Eye (tissue), 1 donor: ENCODE results near the gene NCKAP5.
A peak's percentile ranks its signal among the peaks of the same experiment; 100 is the strongest.

Source experiments
- DNase-seq: peaks from one replicate; pipeline ENCODE4 v3.0.0-alpha.2; 2015

NCKAP5 gene

DNA sequence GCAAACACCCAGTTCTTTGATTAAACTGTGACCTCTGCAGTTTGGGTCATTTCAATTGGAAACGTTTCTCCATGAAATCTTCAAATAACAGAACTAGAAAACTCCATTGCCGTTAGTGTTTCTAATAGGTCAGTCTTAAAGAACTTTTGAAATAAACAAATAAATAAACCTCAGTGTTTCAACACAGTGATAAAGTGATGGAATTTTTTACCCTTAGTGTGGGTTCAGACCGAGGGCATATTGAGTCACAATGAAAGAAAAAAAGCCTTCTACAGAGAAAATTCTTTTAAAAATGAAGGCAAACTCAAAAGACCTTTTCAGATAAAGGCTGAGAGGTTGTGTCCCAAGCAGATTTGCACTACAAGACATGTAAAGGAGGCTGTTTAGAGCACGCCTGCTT lies 149.6 kb downstream of the NCKAP5 start:
- DNase-seq, result no peak

DNA sequence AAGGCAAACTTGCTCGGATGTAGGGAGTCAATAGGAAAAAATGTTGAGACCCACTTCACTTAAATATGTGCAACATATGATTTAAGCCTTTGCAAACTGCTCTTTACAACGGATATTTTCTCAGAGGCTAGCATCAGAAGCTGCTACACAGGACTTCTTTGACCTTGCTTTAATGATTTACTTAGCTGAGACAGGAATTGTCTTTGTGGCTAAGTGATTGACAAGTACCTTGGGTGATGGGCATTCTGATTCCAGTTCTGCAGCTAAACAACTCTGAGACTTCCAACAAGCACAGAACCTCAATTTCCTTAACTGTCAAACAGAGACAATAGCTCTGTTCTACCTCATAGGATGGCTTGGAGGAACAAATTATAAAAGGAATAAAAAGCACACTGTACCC lies 150.2 kb downstream of the NCKAP5 start:
- DNase-seq, result no peak

DNA sequence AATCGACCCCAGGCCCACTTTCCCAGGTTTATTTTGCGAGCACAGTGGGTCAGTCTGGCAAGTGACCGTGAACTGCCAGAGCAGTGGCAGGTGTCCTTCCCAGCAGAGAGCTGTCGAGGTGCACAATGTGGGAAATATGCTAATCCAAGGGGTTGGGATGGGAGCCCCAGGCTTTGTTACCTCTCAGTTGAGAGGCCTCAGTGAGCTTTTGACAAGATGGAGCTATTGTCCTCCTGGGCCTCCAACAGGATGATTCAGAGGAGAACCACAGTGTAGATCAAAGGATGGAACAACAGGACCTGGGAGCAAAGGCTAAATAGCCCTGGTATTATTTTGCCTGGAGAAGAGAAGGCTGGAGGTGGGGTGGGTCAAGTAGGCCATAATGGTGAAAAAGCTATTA lies 150.8 kb downstream of the NCKAP5 start:
- DNase-seq, result no peak

DNA sequence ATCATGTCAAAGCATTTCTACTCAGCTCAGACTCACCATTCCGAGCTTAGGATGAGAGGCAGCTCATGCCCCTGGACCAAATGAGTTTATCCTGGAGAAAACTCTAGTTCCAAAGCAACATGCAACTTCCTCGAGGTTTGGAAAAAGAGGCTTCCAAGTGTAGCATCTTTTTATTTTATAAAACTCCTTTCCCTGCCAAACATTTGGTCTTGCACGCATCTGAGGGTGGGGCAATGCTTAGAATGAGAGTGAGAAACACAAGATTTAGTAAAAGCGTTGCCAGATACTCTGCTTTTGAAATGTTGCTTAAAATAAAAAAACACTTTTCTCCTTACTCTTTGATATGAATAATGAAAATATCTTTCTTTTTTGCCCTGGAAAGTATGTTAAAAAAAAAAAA lies 151.5 kb downstream of the NCKAP5 start:
- DNase-seq, result no peak

DNA sequence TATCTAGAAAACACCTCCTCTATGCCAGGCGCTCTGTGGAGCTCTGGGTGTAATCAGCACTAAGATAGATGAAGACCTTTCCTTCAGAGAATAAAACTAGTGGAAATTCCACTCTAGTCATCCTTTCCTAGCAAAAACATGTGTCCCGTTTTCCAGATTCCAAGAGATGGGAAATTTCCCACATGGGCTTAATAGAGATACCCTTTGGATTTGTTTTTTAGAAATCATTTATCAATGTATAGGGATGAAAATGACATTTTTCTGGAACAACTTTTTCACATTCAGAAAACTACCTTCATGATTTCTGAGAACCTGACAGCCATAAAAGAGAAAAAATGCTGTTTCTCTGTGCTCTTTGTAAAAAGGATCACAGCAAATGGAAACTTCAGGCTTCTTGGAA lies 152.1 kb downstream of the NCKAP5 start:
- no peak for DNase-seq

DNA sequence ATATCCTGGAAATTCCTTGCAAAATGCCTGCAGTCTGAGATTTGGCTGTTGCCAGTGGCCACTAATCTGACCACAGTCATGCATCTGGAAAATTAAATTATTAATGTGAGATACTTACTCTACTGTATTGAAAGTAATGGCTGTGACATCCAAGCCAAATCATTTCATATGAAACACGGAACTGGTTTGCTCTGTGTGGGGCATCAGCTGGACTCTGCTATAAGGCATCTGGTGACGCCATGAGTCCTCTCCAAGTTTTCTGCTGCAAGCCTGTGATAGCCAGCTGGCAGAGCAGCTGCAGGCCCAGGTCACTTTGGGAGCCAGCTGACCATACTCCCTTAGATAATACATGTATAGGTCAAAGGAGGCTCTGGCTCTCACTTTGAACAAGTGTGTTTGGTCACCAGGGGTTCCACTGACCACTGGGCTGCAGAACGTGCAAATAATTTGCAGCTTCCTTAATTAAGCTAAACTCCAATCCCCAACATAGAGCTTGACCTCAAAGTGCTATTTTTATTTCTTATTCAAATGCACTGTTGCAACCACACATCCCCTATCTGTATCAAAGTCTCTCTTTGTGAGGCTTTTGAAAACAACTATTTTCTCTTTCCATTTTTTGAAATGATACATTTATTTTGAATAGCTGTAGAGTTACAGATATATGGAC lies 152.9 kb downstream of the NCKAP5 start:
- DNase-seq, result peak; percentile 69

DNA sequence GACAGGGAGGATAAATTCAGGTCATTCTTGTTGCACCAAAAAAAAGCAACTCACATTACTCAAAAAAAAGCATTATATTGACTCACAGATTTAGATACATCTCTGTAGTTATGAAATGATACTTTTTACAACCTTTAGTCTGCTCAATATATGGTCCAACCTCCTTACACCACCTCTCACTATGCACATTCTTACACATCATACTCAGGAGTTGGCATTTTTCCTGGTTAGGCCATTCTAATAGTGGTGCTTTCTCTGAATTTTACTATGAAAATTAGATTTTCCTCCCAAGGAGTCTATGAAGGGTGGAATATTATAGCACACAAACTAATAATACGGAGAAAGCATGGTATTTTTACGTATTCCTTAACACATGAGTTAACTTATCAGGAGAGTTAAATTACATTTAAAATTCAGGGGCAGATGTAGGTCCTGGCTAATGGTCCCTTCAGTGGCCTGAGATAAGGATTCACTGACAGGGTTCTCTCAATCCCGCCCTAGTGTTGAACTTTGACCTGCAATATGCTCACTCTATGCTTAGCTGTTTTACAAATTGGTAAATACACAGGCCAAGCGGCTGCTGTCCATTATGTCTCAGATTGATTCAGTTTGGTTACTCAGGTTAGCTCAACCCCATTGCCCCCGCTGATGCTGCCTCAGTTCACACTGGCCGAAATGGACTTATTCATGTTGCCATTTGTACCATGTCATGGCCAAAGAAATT lies 153.6 kb downstream of the NCKAP5 start:
- DNase-seq, result no peak

DNA sequence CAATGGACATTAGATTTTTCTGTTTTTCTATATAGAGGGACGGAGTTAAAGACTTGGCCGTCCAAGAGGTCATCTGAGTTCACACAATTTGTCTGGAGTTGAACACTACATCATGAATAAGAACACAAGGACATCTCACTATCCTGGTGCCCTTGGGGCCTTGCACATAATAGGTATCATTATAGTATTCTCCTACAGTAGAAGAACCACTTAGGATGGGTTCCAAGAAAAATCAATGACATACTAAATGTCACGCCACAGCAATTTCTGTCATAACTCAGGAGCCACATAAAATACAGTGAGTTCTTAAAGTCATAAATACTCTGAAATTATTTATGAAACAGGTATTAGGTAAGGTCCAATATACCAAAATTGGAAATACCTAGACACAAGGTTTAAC lies 154.4 kb downstream of the NCKAP5 start:
- DNase-seq, result peak; percentile 51

DNA sequence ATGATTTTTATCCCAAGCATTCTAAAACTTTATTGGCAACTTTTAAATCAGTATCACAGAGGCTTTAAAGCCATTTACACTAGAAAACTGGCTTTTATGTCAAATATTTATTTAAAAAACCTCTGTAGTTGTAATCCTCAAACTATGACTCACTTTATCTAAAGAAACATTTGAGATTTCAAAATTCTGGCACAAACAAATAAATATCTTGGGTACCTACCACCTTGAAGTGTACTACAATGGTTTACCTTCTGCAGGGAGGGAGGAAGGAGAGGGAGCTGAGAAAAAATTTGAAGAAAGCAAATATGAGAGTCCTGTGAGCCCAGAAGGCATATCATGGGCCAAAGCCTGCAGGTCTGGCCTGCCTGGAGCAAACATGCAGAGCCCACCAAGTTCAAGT lies 155.6 kb downstream of the NCKAP5 start:
- no peak for DNase-seq

DNA sequence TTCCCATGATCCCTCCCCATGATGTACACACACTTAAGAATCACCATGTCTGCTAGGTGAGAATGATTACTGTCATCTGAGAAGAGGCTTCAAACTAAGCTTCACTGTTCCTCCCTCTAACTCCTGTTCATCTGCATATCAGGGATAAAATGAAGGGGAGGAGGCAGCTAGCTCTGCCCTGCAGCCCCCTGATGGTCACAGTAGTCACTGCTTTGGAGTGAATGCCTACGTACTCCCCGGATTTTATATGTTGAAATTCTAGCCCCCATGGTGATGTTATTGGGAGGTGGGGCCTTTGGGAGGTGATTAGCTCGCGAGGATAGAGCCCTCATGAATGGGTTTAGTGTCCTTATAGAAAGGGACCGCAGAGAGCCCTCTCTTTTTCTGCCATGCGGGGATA lies 156.4 kb downstream of the NCKAP5 start:
- no peak for DNase-seq

DNA sequence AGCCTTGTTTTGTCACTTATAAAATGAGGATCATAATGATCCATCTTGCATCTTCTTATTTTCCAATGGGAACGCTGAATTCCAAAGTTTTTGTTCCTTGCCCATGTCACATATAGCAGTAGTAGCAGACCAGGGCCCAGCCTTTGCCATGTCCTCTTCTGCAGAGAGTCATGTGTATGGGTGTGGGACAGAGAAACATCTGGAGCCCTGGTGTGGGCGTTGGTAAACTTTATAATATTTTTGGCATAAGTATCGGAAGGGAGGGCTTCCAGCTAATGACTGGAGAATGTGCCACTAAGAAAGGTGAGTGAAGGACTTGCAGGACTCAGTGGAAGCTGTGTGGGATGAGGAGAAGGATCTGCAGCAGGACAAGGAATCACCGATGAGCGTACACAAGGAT lies 157.2 kb downstream of the NCKAP5 start:
- no peak for DNase-seq

DNA sequence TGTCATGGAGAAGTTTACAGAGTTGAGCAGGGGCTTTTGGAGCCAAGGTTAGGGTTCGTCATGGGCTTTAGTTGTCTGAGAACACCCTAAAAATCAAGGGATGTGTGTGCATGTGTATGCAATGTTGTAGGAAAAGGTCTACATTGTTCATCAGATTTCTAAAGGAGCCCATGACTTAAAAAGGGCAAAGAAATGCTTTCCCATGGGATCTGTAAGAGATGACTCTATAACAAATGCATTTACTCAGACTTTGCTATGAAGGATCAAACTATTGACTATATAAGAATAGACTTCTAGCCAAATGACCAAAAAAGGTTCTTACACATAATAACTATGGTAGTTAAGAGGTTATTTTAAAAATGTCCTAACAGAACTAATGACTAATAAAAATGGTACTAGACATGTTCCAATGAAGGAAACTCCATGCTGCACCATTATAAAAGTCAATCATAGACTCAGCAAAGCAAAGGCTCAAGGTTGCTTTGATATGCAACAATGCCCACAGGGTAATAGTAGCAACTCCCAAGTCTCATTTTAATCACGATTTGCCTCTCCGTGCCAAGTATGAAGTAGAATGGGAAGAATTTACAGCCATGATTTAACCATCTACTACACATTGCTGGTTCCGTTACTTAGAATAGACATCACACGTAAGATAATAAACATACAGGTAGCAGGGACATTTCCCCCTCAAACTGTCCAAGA lies 158.5 kb downstream of the NCKAP5 start:
- DNase-seq, result no peak

DNA sequence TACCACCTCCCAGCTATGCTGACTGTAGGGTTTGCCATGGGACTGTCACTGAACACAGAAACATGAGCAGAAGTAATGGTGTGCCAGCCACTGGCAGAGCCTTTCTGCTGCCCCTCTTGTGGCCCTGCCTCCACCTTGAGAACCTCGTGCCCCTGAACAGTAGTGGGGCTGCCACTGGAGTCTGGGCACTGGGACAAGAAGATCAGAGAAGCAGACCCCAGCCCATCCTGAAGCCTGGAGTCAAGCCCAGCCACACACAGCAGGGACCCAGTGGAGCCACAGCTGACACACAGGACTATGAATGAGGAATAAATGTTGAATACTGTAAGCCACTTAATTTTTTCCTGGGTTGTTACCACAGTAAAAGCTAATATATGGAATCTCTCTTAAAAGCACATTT lies 159.6 kb downstream of the NCKAP5 start:
- no peak for DNase-seq

DNA sequence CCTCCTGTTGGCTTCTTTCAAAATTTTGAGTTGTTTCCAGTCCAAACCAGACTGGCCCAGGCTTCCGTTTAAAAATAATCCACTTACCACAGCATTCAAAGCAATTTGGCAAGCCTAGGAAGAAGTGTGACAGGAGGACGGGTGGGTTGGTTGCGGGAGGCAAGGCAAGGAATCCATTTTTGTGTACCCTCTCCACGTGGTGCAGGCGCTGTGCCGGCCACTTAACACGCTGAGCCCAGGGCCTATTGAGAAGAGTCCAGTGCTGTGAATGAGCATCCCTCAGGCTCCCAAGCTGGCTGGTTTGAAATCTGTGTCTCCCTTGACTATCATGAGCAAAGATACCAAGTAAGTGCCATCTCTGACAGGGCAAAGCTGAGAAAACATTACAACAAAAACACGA lies 160.9 kb downstream of the NCKAP5 start:
- DNase-seq, result no peak

DNA sequence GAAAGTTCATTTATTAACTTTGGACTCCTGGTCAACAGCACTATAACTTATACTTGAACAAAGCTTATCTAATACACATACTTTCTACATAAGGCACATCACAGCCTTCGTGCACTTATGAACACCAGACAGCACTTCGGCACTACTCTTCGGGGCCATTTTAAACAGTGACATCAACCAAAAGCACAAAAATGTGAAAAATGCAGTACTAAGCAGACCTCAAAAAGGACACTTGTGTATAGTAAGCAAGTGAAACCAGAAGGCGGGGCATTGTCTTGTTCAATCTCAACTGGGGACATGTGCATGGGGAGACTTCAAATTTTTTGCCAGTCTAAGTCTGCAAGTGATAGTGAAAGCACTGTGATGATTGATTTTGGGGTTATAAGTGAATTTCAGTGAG lies 163.0 kb downstream of the NCKAP5 start:
- no peak for DNase-seq

DNA sequence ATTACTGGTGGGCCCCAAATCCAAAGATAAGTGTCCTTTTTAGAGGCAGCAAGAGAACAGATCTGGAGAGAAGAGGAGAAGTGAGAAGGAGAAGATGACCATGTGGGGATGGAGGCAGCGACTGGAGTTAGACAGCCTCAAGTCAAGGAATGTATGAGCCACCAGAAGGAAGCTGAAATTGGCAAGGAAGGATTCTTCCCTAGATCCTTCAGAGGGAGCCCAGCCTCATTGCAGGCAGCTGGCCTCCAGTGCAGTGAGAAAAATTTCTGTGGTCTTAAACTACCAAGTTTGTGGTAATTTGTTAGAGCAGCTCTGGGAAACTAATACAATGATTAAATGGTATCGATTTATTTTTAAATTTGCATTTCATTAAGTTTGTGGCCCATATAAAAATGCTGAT lies 167.9 kb downstream of the NCKAP5 start:
- no peak for DNase-seq

DNA sequence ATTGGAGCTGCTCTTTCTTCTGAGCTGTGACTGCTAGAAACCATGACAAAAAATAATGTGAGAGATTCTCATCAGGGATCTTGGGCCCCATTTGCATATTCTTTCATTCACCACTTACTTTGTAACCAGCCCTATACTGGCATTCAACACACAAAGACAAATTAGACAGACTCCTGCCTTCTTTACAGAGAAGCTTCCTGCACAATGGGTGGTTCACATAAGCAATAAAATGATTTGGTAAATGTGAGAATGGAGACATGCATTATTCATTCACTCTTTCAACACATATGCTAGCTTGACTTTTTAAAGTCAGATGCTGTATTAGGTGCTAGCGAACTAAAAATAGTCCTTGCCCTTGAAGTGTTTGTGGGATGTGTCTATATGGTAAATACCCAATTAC lies 174.4 kb downstream of the NCKAP5 start:
- no peak for DNase-seq

DNA sequence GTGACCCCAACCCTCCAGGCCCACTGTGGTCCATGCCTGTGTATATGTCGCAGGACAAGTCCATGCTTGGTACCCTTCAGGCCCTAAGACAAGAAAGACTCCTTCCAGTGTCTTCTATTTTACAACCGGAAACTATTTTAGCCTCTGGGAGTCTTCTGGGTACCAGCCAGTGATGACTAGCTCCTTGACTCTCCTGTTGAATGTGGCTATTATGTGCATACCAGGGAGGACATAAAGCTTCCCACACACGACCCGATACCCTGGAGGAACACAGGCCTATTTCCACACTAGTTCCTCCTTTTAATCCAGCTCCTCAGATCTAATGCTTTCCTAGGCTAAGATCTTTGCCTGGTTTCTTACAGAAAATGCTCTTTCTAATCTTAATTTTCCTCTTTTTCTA lies 178.1 kb downstream of the NCKAP5 start:
- DNase-seq, result no peak

DNA sequence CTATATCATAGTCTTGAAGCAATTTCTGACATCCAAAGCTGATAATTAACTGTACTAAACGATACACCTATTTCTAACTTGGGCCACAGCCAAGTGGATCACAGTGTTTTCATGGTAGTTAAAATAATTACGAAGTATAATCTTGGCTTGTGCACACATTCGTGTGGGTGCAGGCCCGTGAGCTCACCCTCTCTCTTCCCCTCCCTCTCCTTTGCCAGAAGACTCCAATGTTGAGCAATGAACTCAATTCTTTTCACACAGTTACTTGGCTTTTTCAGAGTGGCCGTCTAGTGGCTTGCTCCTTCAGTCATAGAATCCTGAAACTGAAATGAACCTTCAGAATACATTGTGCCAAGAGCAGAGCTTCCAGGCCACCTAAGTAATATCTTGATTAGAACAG lies 178.7 kb downstream of the NCKAP5 start:
- no peak for DNase-seq

DNA sequence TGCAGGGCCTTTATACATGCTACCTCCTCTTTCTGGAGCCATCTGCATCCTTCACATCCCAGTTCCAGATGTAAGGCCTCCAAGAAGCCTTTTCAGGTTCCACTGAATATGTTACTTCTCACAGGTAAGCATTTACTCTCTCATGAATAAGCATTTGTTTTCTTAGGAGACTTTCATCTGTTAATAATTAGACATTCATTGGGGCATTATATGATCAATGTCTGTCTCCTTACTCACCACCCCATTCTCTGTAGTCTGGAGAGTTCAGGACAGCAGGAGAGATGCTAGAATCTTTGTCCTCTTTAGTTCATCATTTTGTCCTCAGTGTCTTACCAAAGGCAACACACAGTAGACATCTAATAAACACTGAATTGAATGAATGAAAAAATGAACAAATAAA lies 185.7 kb downstream of the NCKAP5 start:
- no peak for DNase-seq

DNA sequence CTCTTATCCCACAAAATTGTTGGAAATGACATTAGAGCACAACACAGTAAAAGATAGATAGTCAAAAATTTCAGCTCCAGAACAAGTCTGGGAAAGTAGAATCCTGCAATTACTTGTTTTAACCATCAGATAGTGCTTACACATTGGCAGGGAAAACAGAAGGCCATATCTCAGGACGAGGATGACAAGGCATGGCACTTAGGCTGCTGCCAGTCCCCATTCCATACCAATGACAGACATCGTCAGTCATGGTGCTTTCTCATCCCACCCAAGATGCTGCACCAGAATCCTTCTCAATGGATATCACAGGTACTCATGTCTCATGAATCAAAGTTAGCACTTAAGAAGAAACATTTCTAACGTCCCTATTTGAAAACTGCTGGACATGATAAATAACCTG lies 187.3 kb downstream of the NCKAP5 start:
- DNase-seq, result no peak

DNA sequence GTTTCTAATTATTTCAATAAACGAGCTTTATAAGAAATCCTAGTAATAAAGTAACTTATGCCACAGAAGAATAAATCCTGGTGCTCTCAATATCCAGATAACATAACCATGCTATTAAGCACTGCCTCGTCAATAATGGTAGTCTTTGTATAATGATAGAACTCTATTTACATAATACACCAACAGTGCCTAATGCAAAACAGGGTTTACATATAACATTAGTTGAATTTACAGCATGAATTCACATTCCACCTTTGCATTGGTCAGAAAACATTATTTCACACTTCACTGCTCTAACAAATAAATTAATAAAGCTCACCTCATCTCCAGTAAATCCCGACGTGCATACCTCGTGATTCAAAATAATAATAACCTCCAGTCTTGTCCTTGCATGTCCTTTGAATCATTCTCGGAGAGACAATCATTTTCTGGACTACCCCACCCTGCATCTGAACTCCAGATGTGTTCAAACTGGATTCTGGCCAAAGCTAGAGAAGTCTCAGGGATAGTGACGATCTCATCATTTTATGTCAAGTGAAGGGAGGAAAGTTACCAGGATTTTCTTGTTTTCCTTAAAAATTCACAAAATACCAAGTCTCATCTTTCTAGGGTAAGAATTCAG lies 189.2 kb downstream of the NCKAP5 start:
- DNase-seq, result peak; percentile 22

DNA sequence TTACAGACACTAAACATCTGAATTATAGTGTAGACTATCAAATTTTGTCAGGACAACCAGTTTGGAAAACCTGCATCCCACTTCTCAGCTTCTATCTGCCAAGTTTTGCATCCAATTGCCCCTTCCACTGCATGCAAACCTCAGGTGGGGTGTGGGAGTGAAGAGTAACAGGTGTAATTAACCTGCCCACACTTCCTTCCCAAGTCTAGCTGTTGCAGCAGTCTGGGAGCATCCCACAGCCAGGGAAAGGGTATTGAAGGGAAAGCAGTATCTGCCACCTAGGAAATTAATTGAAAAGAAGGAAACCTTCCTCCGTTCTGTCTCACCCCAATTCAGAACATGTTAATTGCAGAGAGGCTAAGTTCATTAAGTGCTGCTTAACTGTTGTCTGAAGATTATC lies 189.9 kb downstream of the NCKAP5 start:
- DNase-seq, result no peak

DNA sequence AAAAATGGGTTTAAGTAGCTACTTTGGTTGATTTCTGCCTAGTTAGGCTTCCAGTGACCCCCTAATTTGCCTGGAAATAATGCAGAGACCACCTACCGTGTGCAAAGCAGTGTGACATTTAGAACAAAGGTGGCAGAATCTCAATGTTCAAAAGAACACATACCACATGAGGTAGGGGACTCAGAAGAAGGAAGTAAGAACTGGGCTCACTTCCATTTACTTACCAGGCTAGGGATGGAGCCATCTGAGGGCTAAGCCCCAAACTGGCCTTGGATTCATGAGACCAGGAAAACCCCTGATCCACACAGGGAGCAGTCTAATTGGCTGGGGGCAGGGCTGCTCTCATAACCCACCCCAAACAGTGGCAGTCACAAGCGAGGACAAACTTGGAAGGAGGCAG lies 190.7 kb downstream of the NCKAP5 start:
- DNase-seq, result peak; percentile 6
